ENCODE measurements around the gene PDZD2. TPM values are rescaled to one million over a fixed set of nuclear protein-coding genes. Genes with fewer than 3 reads are reported as not detected.

The PDZD2 gene
- total RNA-seq, 1 donor from 2014 or later, result 0.38 TPM

DNA sequence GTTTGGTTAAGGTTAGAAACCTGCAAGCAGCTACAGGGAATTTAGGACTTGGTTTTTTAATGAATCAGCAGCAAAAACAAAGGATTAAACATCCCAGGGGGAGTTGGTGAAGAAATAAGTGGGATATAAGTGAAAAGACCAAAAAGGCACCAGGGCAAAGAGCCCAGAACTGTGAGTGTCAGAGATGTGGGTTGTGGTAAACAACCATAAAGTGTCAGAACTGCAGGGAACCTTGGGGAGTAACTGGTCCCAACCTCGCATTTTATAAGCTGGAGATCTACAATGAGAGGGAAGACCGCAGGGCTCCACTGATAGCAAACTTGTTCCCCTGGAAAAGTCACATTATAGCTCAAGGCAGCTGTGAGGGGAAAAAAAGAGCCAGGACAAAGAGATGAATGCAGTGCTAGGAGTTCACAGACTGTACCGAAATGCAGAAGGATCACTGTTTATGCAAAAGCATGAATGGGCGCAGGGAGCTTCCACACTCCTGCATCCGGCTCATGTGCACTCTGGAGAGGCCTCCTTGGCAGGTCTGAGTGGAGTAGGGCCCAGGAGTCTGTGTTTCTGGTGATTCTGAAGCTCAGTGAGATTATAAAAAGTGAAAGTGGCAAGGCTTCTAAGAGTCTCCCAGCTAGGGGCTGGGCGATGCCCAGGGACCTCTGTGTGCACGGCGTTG, 378.9 kb downstream of the PDZD2 start:
- ATAC-seq (ENCODE audit: low read depth) (no peak), DNase-seq (no peak)
- CTCF ChIA-PET, result no interaction called here
- H3K4me1 Mint-ChIP-seq, result peaks cover 12% of the 10 kb centered on the region
- no peak overlapping the region for H3K27ac Mint-ChIP-seq
- POLR2A ChIA-PET, result no interaction called here
- H3K4me3 Mint-ChIP-seq, result no peak overlapping the region
- intact Hi-C loops (cut with micrococcal nuclease), result no loop called here
- peaks cover 2% of the 10 kb centered on the region for H3K27me3 Mint-ChIP-seq
- H3K9me3 Mint-ChIP-seq, result no peaks in the 10 kb centered on the region
- no peak for TF ChIP-seq CTCF (IDR thresholded peaks at IDR 0.05)
- no peaks in the 10 kb centered on the region for H3K36me3 Mint-ChIP-seq (ENCODE audit: low read depth)

- intact Hi-C loops (cut with micrococcal nuclease), result no loop called here
- peaks cover 12% of the 10 kb centered on the region for H3K4me1 Mint-ChIP-seq
- no peaks in the 10 kb centered on the region for H3K27me3 Mint-ChIP-seq
- no peak for DNase-seq
- H3K4me3 Mint-ChIP-seq, result no peak overlapping the region
- TF ChIP-seq CTCF (IDR thresholded peaks at IDR 0.05), result no peak
- ATAC-seq (ENCODE audit: low read depth), result no peak
- H3K9me3 Mint-ChIP-seq, result no peaks in the 10 kb centered on the region
- CTCF ChIA-PET, result no interaction called here
- H3K27ac Mint-ChIP-seq, result no peak overlapping the region
- POLR2A ChIA-PET, result no interaction called here
- H3K36me3 Mint-ChIP-seq (ENCODE audit: low read depth), result no peaks in the 10 kb centered on the region
These were observed 379.8 kb downstream of the PDZD2 start for GRCh38 chr5:32018476-32019436.

DNA sequence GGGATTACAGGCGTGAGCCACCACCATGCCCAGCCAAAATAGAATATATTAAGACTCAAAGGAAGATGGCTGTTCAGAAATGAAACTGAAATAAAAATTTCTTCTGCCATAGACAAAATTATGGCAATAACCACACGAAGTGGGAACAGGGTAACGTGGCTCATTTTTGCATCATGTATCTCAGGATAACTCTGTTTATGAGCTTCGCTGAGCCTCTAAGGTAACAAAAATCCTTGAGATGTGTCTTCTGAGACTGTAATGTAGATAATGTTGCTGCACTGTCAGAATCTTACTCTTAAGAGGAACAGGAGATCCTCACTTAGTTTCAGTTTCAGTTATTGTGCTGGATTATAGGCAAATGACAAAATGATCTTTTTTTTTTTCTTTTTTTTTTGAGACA, 381.3 kb downstream of the PDZD2 start:
- TF ChIP-seq CTCF (IDR thresholded peaks at IDR 0.05), result no peak
- intact Hi-C loops (cut with micrococcal nuclease), result no loop called here
- Mint-ChIP-seq H3K36me3 (ENCODE audit: low read depth) (no peaks in the 10 kb centered on the region), H3K27me3 (no peaks in the 10 kb centered on the region), H3K27ac (no peak overlapping the region), H3K4me1 (peaks cover 12% of the 10 kb centered on the region), H3K4me3 (no peak overlapping the region), H3K9me3 (no peaks in the 10 kb centered on the region)
- no peak for ATAC-seq (ENCODE audit: low read depth)
- ChIA-PET CTCF (no interaction called here), POLR2A (no interaction called here)
- no peak for DNase-seq

DNA sequence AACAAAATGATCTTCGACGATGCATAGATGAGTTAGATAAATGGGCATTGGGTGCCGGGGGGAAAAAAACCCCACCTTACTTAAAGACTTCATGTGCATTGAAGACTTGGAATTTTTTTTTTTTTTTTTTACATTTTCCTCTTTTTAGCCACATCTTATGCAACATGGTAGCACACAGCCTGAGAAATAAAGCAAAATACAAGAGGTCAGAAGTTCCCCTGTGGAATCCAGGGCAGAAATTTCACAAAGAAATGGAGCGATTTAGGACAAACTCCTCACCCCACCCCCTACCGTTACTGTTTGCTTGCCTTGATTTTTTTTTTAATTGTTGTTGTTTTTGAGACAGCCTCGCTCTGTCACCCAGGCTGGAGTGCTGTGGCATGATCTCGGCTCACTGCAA, 382.0 kb downstream of the PDZD2 start:
- ChIA-PET POLR2A (no interaction called here), CTCF (no interaction called here)
- Mint-ChIP-seq H3K27ac (no peak overlapping the region), H3K36me3 (ENCODE audit: low read depth) (no peaks in the 10 kb centered on the region), H3K27me3 (no peaks in the 10 kb centered on the region), H3K4me1 (peaks cover 12% of the 10 kb centered on the region), H3K9me3 (no peaks in the 10 kb centered on the region), H3K4me3 (no peak overlapping the region)
- ATAC-seq (ENCODE audit: low read depth), result no peak
- intact Hi-C loops (cut with micrococcal nuclease), result no loop called here
- no peak for TF ChIP-seq CTCF (IDR thresholded peaks at IDR 0.05)
- no peak for DNase-seq

DNA sequence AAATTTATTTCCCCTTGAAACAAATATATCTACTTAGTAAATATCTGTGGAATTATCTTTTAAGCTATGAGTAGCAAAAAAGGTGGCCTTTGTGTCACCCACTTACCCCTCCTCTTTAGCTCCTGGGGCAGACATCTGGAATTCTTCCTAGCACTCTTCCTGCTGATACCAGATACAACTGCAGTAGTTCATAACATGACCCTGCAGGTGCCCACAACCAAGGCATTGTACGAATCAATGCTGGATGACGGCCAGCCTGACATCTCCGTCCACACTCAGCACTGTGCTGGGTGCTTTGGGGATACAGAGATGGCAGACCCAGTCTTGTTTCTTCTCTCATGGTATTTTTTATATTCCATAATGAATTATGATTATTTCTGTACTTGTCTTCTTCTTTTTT, 382.8 kb downstream of the PDZD2 start:
- no peak overlapping the region for H3K4me3 Mint-ChIP-seq

More for the DNA sequence above, 382.8 kb downstream of the PDZD2 start:
- Mint-ChIP-seq H3K4me1 (peaks cover 12% of the 10 kb centered on the region), H3K9me3 (no peaks in the 10 kb centered on the region), H3K27me3 (no peaks in the 10 kb centered on the region), H3K27ac (no peak overlapping the region), H3K36me3 (ENCODE audit: low read depth) (no peaks in the 10 kb centered on the region)
- DNase-seq (no peak), ATAC-seq (ENCODE audit: low read depth) (no peak)
- ChIA-PET CTCF (no interaction called here), POLR2A (no interaction called here)
- intact Hi-C loops (cut with micrococcal nuclease), result no loop called here
- no peak for TF ChIP-seq CTCF (IDR thresholded peaks at IDR 0.05)

Data from activated B cell treated with CpG ODN at 0.5 μM for 24 hours (primary cell).